ENCODE results near the gene PARVB. TPM values are rescaled to one million over a fixed set of nuclear protein-coding genes. Genes with fewer than 3 reads are reported as not detected.

Gene PARVB
- total RNA-seq, 2 experiments from 2014 or later: 71.4 to 71.5 TPM

GRCh38 chr22:44179989-44180705 lies 156.0 kb downstream of the PARVB start:
- Mint-ChIP-seq H3K36me3 (peaks cover 10% of the 10 kb centered on the region), H3K9me3 (no peaks in the 10 kb centered on the region), H3K27ac (peak overlapping the region; percentile 92), H3K4me3 (peak overlapping the region; percentile 97), H3K27me3 (no peaks in the 10 kb centered on the region), H3K4me1 (peaks cover 25% of the 10 kb centered on the region)
- DNase-seq: no peak

DNA sequence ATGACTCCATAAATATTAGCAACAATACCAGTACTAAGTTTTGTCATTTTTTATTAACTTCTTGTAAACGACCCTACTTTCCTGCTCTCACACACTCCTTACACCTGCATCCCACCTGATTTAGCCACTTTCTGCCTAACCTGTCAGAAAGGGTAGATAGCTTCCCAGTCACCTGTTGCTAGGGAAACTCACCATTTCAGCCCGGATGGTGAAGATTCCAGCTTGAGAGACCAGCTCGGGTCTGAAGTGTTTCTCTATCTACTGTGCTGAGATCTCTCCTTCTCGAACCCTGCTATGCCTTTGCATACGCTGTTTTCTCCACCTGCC lies 156.6 kb downstream of the PARVB start, which contains the start of gene PARVG:
Gene PARVG (plus strand): TSS at position 220 of the 327 bp plus-strand sequence. CDS start 2,405 bp downstream, outside the sequence.
- H3K27me3 Mint-ChIP-seq: no peaks in the 10 kb centered on the region
- peak within 1 kb of the TSS; percentile 97 for H3K4me3 Mint-ChIP-seq
- H3K27ac Mint-ChIP-seq: peak within 1 kb of the TSS; percentile 92
- peaks cover 27% of the 10 kb centered on the region for H3K4me1 Mint-ChIP-seq
- no peaks in the 10 kb centered on the region for H3K9me3 Mint-ChIP-seq
- DNase-seq: peak; percentile 38
- peaks cover 13% of the 10 kb centered on the region for H3K36me3 Mint-ChIP-seq

DNA sequence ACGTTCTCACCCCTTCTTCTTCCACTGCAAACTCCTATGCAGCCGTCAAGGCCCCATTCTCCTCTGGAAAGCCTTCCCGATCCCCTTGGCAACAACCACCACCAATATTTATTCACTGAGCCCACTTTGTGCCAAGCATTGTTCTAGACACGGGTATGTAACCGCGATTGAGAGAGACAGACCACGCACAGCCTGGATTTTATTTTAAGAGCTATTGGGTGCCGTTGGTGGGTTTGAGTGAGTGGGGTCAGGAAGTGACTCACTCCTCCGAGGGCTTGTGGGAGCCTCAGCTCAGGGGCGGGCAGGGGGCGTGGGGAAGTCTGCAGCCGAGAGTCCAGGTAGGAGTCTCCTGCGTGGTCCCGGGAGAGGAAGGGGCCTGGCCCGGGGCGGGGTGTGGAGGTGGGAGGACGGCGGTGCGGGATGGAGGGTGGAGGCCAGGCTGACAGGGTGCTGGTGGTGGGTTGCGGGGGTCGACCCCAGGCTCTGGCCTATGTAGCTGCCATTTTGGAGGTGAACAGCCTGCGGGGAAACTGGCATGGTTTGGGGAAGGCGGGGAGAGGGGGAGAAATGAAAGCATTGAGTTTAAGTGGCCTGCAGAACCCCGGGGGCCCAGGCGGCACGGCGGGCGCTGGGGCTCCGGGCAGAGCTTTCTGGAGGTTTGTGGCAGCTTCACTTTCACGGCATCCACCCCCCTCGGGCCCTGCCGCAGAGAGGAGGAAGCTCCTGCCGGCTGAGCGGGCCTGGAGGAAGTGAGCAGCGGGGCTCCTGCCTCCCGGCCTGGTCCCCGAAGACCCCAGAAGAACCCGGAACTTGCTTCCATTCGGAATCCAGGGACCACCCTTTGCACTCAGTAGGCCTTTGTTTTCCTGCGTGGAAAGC lies 157.2 kb downstream of the PARVB start:
- Mint-ChIP-seq H3K9me3 (no peaks in the 10 kb centered on the region), H3K27me3 (no peaks in the 10 kb centered on the region), H3K4me3 (peak overlapping the region; percentile 97), H3K27ac (peak overlapping the region; percentile 92), H3K36me3 (peaks cover 13% of the 10 kb centered on the region), H3K4me1 (peaks cover 27% of the 10 kb centered on the region)
- peak; percentile 69 for DNase-seq

DNA sequence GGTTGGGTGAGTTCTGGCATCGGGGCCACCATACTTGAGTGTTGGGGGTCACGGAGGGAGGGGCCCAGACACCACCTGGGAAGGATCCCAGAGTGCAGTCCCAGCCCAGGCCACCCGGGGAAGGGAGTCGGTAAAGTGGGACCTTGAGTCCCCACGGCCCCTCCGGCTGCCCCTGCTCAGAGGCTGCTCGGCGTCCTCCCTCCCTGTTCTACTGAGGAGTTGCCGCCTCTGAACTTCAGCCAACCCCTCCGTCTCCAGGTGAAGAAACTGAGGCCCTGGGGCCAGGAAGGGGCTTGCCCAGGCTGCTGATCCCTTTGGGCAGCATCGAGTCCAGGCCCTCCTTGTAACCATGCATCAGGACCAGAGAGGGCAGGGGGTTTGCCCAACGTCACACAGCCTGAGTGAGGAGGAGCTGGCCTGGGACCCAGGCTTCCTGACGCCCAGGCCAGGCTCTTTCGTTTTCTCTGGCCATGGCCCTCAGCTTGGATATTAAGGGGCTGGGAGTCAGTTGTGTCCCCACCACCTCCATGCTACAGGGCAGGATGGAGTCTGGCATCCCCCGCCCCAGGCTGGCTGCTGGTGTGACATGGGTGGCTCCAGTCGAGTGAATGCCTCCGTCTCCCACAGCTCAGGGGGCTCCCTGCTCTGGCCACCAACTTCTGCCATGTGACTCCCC lies 157.9 kb downstream of the PARVB start:
- Mint-ChIP-seq H3K27ac (peak overlapping the region; percentile 92), H3K4me1 (peaks cover 27% of the 10 kb centered on the region), H3K9me3 (no peaks in the 10 kb centered on the region), H3K4me3 (peak overlapping the region; percentile 97), H3K36me3 (peaks cover 15% of the 10 kb centered on the region), H3K27me3 (no peaks in the 10 kb centered on the region)
- DNase-seq: peak; percentile 47

GRCh38 chr22:44182588-44183286 lies 158.6 kb downstream of the PARVB start:
- Mint-ChIP-seq H3K27ac (peak overlapping the region; percentile 92), H3K4me3 (peak overlapping the region; percentile 97), H3K9me3 (no peaks in the 10 kb centered on the region), H3K27me3 (no peaks in the 10 kb centered on the region), H3K4me1 (peaks cover 30% of the 10 kb centered on the region), H3K36me3 (peaks cover 15% of the 10 kb centered on the region)
- DNase-seq: peak; percentile 59

- DNase-seq: peak; percentile 28
- Mint-ChIP-seq H3K9me3 (no peaks in the 10 kb centered on the region), H3K27me3 (no peaks in the 10 kb centered on the region), H3K27ac (peak overlapping the region; percentile 92), H3K4me1 (peaks cover 30% of the 10 kb centered on the region), H3K36me3 (peaks cover 16% of the 10 kb centered on the region), H3K4me3 (peak overlapping the region; percentile 97)
These were observed 159.1 kb downstream of the PARVB start for GRCh38 chr22:44183287-44183588.

- no peaks in the 10 kb centered on the region for H3K27me3 Mint-ChIP-seq
- no peak overlapping the region for H3K4me3 Mint-ChIP-seq
- H3K4me1 Mint-ChIP-seq: peaks cover 30% of the 10 kb centered on the region
- no peak for DNase-seq
- peaks cover 18% of the 10 kb centered on the region for H3K36me3 Mint-ChIP-seq
- no peaks in the 10 kb centered on the region for H3K9me3 Mint-ChIP-seq
- no peak overlapping the region for H3K27ac Mint-ChIP-seq
These were observed 159.9 kb downstream of the PARVB start for GRCh38 chr22:44184006-44184405.

DNA sequence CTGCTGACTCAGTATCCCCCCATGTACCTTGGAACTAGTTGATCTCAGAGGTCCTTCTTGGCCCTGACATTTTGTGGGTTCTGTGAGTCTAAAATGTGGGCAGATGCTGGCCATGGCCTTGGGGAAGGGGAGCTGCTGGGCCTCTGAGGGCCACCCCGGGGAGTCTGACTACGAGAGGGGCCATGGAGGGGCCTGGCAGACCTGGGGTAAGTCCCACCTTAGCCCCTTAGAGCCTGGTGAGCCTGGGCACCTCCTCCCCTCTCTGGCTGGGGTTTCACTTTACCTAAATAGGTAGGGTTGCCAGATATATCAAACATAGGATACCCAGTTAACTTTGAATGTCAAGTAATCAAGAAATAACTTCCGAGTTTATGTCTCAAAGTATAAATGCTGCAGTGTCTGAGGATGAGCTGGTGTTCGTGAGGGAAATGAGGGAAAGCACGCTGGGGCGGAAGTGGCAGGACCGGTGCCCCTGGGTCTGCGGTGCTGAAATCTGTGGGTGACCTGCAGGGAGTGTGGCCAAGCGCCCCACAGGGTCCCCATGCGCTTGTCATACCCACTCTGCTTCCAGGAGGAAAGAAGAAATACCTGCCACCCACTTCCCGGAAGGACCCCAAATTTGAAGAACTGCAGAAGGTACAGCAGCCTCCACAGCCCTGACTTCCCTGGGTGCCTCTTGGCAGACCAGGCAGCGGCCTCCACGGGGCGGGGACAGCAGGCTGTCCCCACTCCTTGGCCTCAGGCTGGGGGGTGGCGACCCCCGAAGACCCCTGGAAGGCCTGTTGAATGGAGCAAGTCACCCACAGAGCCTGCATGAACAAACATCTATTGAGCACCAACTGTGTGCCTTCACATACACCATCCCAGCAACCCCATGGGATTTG lies 161.4 kb downstream of the PARVB start:
- H3K4me1 Mint-ChIP-seq: peaks cover 26% of the 10 kb centered on the region
- H3K9me3 Mint-ChIP-seq: no peaks in the 10 kb centered on the region
- H3K27ac Mint-ChIP-seq: no peak overlapping the region
- no peak for DNase-seq
- H3K4me3 Mint-ChIP-seq: no peak overlapping the region
- peaks cover 18% of the 10 kb centered on the region for H3K36me3 Mint-ChIP-seq
- no peaks in the 10 kb centered on the region for H3K27me3 Mint-ChIP-seq

- DNase-seq: no peak
- Mint-ChIP-seq H3K36me3 (peaks cover 18% of the 10 kb centered on the region), H3K27ac (no peak overlapping the region), H3K27me3 (no peaks in the 10 kb centered on the region), H3K9me3 (no peaks in the 10 kb centered on the region), H3K4me1 (peaks cover 23% of the 10 kb centered on the region), H3K4me3 (no peak overlapping the region)
These were observed 162.0 kb downstream of the PARVB start for GRCh38 chr22:44186121-44186510.

GRCh38 chr22:44186737-44187136 lies 162.6 kb downstream of the PARVB start:
- Mint-ChIP-seq H3K9me3 (no peaks in the 10 kb centered on the region), H3K36me3 (peaks cover 20% of the 10 kb centered on the region), H3K27me3 (no peaks in the 10 kb centered on the region), H3K27ac (no peak overlapping the region), H3K4me3 (no peak overlapping the region), H3K4me1 (peaks cover 26% of the 10 kb centered on the region)
- DNase-seq: no peak

DNA sequence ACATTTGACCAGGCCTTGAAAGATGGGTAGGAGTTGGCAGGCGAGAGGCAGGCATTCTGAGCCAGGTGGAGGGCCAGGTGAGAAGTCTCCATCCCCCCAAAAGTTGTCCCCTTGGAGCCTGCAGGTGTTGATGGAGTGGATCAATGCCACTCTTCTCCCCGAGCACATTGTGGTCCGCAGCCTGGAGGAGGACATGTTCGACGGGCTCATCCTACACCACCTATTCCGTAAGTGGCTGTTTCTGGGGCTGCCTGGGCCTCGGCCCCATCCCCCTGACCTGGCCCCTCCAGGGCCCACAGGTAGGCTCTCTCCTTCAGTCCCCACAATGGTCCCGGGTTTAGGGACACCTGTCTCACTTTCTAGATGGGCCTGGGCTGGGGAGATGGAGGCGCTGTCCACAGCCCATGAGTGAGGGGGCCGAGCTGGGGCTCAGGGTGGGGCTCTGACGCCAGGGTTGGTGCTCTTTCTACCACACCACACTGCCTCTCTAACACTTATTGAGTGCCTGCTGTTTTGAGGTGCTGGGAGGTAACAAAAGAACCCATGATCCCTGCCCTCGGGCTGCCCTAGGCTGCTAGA lies 163.6 kb downstream of the PARVB start:
- Mint-ChIP-seq H3K4me3 (no peak overlapping the region), H3K27ac (no peak overlapping the region), H3K4me1 (peaks cover 25% of the 10 kb centered on the region), H3K9me3 (no peaks in the 10 kb centered on the region), H3K27me3 (no peaks in the 10 kb centered on the region), H3K36me3 (peaks cover 21% of the 10 kb centered on the region)
- no peak for DNase-seq

- Mint-ChIP-seq H3K27ac (no peak overlapping the region), H3K4me1 (peaks cover 27% of the 10 kb centered on the region), H3K9me3 (no peaks in the 10 kb centered on the region), H3K4me3 (no peak overlapping the region), H3K27me3 (no peaks in the 10 kb centered on the region), H3K36me3 (peaks cover 23% of the 10 kb centered on the region)
- no peak for DNase-seq
These were observed 164.2 kb downstream of the PARVB start for GRCh38 chr22:44188316-44188715.

DNA sequence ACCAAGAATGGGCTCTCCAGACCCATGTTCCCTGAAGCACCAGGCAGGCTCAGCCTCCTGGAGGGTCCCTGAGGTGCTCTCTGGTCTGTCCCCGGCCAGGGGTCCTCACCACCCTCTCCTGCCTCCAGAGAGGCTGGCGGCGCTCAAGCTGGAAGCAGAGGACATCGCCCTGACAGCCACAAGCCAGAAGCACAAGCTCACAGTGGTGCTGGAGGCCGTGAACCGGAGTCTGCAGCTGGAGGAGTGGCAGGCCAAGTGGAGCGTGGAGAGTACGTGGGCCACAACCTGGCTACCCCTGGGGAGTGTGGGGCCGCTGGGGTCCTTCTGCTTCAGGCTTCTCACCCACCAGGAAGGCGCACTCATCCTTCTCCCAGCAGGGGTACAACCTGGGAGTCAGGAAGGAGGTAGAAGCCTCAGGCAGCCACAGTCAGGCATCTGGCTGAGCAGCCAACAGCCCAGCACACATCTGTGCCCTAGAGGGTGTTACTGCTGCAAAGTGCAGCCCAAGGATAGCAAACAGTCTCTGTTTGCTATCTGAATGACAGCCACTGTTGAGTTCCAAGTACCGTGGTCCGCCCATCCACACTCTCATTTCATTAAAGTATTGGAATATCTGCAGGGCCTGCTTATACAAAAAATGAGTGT lies 165.0 kb downstream of the PARVB start:
- H3K4me1 Mint-ChIP-seq: peaks cover 31% of the 10 kb centered on the region
- H3K4me3 Mint-ChIP-seq: no peak overlapping the region
- peaks cover 30% of the 10 kb centered on the region for H3K36me3 Mint-ChIP-seq
- H3K9me3 Mint-ChIP-seq: peaks cover 2% of the 10 kb centered on the region
- no peak overlapping the region for H3K27ac Mint-ChIP-seq
- no peaks in the 10 kb centered on the region for H3K27me3 Mint-ChIP-seq
- no peak for DNase-seq

Data from activated naive CD8-positive, alpha-beta T cell treated with anti-CD3 and anti-CD28 coated beads for 36 hours (primary cell).